Measurements from ENCODE around the gene NDUFV2.
A peak's percentile ranks its signal among the peaks of the same experiment; 100 is the strongest.
"Not testable (repeated sequence)": the region's sequence is repeated elsewhere in the genome, so short reads cannot be mapped to it uniquely, and the experiment has no call there.

NDUFV2 gene

DNA sequence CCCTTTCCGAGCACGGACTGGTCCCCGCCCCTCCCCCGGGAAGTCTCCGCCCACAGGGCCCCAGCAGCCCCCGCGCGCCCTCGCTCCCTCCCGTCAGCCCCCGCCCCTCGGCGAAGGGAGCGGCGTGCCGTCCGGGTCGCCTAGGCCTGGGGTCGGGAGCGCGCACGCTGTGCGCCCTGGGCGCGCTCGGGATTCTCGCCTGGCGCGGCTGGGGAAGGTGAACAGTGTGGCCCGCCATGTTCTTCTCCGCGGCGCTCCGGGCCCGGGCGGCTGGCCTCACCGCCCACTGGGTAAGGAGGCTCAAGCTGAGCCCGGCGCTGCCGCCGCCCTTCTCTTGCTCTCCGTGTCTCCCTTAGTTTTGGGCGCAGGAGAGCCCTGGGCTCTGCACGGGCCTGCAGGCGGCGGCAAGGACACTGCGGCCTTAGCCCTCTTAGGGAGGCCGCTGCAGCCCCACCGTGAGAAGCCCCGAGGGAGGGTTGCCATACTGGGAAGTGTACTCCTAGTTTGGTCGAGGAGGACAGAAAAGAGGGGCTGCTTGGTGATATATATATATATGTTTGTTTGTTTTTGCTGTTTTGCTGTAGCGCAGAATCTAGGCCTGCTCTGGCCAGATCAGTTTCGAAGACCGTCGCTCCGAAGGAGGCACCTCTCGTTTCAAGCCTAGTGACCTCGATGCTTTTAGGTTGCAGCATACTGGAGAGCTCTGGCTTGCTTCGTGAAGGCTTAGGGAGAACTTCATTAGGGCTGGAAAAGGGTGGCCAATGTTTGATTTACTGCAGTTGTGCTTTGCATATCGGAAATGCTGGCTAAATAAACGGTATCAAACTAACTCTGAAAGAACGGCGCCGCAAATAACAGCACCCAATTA lies at the start of gene NDUFV2:
NDUFV2 (plus strand) TSS at position 192 of the 868 bp plus-strand sequence; CDS start at position 237, 45 bp downstream.
- DNase-seq (ENCODE audit: low spot score), result peak; percentile 97

DNA sequence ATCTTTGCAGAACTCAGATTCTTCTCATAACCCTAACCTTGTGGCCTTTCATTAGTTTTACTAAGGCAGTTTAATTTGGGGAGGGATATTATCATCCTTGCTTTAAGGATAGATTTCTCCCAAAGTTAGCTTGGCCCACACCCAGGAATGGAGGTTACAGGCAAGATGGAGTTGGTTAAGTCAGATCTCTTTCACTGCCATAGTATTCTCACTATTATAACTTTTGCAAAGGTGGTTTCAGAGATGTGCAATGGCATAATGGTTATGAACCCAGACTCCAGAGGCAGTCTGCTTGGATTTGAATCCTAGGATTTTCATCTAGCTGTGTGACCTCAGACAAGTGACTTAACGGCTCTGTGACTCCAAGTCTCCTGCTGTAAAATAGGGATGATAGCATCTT lies 48.7 kb upstream of the NDUFV2 start:
- no peak for DNase-seq (ENCODE audit: low spot score)

- DNase-seq (ENCODE audit: low spot score), result no peak
Observed at GRCh38 chr18:9055185-9055584, 47.3 kb upstream of the NDUFV2 start.

DNA sequence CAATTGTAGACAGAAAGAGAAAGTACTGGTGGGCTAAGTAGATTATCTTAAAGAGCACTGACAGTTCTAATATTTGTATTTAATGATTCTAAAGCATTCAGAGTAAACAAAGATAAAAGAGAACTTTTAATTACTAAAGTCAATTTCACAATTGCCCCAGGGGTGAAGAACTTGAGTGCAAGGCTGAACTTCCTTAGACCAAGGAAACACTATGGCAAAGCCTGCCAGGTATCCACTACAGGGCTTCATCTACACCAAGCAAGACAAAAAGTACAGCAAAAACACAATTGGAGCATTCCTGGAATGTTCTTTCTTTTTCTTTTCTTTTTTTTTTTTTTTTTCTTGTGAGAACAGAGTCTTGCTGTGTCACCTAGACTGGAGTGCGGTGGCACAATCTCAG lies 46.9 kb upstream of the NDUFV2 start:
- DNase-seq (ENCODE audit: low spot score), result no peak

- no peak for DNase-seq (ENCODE audit: low spot score)
Observed at GRCh38 chr18:9057646-9058045, 44.9 kb upstream of the NDUFV2 start.

DNA sequence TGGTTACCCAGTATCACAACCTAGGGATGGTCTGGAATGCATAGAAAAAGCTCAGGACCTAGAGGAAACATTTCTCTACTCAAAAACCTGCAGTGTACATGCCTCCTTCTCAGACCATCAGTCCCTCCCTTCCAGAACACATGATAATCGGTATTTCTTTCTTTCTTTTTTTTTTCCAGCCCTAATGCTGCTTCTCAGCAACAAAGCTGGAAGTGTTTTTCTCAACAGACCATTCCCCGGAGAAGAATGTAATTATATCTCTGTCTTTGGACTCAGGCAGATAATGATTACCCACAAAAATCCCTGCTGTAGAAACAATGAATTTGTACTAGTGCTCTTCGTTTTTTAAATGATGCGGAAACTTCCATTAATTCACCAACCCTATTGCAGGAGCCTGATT lies 44.1 kb upstream of the NDUFV2 start:
- DNase-seq (ENCODE audit: low spot score), result no peak

- no peak for DNase-seq (ENCODE audit: low spot score)
Observed at GRCh38 chr18:9062418-9062751, 40.1 kb upstream of the NDUFV2 start.

- DNase-seq (ENCODE audit: low spot score), result no peak
Observed at GRCh38 chr18:9065864-9066263, 36.6 kb upstream of the NDUFV2 start.

- DNase-seq (ENCODE audit: low spot score), result peak; percentile 45
Observed at GRCh38 chr18:9066358-9066757, 36.1 kb upstream of the NDUFV2 start.

DNA sequence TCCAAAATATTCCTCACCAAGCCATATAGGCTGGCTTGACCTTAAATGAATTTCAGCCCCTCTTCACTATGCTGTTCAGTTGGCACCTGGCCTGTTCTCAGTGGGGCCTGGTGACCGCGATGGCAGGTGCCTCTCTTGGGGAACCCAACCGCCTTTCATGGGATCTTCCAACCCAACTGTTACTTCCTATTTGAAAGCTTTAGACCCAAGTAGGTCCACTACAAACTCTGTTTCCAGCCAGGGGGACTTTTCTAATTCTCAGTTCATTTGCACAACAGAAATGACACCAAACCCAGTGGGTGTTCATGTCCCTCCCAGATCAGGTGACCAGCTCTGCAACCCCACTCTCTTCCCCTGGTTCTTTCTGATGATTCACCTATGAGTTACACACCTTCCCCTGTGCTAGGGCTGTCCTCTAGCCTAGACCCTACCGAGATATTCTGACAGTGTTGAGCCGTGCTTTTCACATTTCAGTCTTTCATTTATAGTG lies 35.6 kb upstream of the NDUFV2 start:
- DNase-seq (ENCODE audit: low spot score), result peak; percentile 13

- no peak for DNase-seq (ENCODE audit: low spot score)
Observed at GRCh38 chr18:9067823-9068222, 34.7 kb upstream of the NDUFV2 start.

GRCh38 chr18:9068346-9068745 lies 34.2 kb upstream of the NDUFV2 start:
- DNase-seq (ENCODE audit: low spot score), result no peak

GRCh38 chr18:9069601-9070000 lies 32.9 kb upstream of the NDUFV2 start:
- no peak for DNase-seq (ENCODE audit: low spot score)

DNA sequence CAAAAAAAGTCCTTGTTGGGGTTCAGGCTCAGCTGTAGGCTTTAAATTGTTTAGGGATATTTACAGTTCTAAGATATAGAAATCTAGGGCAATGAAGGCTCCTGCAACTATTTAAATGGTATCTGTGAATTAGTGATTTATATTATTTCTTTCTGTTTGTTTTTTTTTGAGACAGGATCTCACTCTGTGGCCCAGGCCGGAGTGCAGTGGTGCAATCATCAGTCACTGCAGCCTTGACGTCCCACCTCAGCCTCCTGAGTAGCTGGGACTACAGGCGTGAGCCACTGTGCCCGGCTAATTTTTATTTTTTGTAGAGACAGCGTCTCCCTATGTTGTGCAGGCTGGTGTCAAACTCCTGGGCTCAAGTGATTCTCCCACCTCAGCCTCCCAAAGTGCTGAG lies 32.3 kb upstream of the NDUFV2 start:
- DNase-seq (ENCODE audit: low spot score), result no peak

DNA sequence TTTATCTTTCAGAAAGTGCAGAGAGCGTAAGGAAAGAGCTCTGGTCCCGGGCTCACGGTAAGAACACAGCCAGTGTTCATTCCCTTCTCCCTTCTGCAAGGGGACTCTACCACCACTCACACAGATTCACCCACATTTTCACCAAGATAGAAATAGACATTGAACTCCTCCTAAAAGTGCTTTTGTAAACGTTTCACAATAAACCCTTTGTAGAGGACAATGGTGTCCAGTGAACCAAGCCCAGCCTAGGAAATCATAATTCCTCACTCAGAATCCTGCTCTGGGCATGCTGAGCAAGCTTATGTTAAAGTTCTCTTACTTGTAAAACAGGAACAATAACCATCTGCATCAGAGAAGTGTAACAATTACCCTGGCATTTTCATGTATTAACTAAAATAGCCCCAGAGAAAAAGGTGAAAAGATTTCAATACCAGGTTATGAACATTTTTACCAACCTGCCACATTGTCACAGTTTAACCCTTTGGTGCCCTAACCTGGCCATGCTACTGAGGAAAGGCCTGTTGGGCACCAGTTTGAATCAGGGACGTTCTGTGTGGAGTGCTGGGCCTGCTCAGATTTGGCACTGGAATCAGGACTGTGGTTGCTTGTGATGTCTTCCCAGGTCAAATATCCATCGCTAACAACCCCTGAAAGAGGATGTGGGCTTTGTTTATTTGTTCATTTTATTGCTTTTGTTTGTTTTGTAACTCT lies 22.5 kb upstream of the NDUFV2 start:
- DNase-seq (ENCODE audit: low spot score), result no peak

DNA sequence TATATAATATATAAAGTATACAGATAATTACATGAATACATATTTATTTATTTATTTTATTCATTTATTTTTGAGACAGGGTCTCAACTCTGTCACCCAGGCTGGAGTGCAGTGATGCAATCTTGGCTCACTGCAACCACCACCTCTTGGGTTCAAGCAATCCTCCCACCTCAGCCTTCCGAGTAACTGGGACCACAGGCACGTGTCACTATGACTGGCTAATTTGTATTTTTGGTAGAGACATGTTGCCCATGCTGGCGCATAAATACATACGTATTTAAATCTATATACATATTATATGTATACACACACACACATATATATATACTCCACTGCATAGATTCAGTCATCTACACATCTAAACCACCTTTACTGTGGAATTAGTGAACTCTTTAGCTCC lies 20.6 kb upstream of the NDUFV2 start:
- peak; percentile 43 for DNase-seq (ENCODE audit: low spot score)

- DNase-seq (ENCODE audit: low spot score), result peak; percentile 85
Observed at GRCh38 chr18:9082711-9083510, 19.6 kb upstream of the NDUFV2 start.

DNA sequence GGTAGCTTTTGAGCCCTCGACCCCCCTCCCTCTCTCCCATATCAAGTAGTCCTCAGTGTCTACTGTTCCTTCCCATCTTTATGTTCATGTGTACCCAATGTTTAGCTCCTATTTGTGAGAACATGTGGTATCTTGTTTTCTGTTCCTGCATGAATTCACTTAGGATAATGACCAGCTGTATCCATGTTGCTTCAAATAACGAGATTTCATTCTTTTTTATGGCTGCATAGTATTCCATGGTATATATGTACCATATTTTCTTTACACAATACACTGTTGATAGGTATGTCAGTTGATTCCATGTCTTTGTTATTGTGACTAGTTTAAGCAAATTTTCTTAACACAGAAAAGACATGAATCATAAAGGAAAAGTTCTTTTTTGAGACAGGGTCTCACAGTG lies 16.5 kb upstream of the NDUFV2 start:
- DNase-seq (ENCODE audit: low spot score), result no peak

DNA sequence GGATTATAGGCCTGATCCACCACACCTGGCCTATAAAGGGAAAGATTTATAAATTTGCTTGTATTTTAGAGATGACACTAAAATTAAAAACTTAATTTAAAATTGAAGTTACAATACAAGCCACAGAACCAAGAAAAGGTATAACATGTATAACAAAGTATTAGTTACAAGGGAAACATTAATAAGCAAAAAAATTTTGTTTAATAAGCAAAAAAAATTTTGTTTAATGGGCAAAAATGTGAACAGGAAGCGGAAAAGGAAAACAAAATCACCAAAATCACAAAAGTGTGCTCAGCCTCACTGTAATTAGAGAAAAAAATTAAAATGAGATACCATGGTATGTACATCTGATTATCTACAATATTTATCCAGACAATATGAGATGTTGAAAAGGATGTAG lies 15.9 kb upstream of the NDUFV2 start:
- no peak for DNase-seq (ENCODE audit: low spot score)

DNA sequence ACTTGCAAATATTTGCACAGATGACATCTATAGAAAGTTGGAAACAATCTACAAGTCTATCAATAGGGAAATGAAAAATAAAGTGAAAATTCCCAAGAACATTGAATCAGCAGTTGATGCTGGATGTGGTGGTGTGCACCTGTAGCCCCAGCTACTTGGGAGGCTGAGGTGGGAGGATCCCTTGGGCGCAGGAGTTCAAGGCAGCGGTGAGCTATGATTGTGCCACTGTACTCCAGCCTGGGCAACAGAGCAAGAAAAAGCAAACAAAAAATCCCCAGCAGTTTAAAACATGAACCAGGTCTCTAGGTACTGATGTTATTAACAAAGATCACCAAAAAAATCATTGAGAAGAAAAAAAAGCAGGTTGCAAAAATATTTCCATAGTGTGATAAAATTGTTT lies 15.4 kb upstream of the NDUFV2 start:
- no peak for DNase-seq (ENCODE audit: low spot score)

DNA sequence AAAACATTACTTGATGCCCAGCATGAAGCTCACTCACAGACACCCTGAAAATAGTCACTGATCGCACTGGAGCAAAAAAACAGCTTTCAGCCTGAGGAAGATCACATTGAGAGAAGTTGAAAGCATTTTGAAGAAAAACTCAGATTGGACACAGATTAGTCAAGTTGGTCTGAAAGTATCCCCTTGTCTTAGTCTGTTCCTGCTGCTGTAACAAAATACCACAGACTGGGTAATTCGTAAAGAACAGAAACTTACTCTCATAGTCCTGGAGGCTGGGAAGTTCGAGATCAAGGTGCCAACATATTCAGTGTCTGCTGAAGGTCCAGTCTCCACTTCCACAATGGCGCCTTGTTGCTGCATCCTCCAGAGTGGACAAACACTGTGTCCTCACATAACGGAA lies 14.2 kb upstream of the NDUFV2 start:
- DNase-seq (ENCODE audit: low spot score), result no peak

DNA sequence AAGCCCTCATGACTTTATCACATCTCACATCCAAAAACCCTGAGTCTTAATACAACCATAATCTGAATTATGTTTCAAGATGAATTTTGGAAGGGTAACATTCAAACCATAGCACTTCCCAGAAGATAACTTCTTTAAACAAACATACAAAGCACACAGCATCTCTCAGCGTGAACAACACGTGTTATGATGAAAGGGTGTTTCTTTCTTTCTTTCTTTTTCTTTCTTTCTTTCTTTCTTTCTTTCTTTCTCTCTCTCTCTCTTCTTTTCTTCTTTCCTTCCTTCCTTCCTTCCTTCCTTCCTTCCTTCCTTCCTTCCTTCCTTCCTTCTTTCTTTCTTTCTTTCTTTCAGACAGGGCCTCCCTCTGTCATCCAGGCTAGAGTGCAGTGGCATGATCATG lies 13.8 kb upstream of the NDUFV2 start:
- not testable (repeated sequence) for DNase-seq (ENCODE audit: low spot score)

DNA sequence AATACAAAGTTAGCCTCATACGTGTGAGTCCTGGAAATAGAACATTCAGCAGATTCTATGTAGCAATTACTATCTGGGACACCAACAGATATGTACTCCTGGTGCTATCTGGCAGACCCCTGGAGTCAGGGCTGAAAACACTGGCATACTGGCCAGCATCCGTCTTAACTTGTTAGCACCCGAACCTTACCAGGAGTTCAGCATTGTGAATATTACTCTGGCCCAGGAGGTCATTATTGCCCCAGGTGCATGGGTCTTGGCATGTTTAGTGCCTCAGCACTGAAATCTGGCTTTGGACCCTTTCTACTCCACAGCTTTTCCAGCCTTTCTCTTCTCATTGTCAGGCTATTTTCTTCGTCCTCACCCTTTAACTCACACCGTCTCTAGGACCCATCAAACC lies 11.9 kb upstream of the NDUFV2 start:
- no peak for DNase-seq (ENCODE audit: low spot score)

Data from CD4-positive, alpha-beta T cell treated with Interleukin-2 at 100 ng/mL for 4 hours (primary cell).